NCI-H1436 treated with DMSO at 0.1 percent for 48 hours (cell line): ENCODE data around the gene BACE2.
"Not testable (repeated sequence)": the region's sequence is repeated elsewhere in the genome, so short reads cannot be mapped to it uniquely, and the experiment has no call there.

Source experiments
- DNase-seq: peaks from one replicate; lab custom pipeline; 2025; lab: John Stamatoyannopoulos, UW

BACE2 gene

DNA sequence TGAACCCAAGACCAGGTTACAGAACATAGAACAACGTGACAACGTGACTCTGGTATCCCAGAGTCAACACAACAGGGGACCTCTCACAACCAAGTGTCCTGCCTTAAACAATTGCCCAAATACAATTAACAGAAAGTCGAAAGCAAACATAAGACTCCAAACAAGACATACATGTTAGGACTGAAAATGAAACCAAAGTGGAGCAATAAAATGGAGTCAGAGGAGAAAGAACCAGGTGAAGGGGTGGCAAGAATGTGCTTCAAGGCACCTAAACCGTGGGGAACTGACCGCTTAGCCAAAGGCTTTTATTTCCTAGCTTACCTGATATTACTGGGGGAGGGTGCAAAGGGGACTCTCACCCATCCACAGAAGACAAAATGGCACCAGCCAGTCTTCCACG is 17.8 kb downstream of the BACE2 start:
- no peak for DNase-seq

- no peak for DNase-seq
Observed at GRCh38 chr21:41186755-41187536, 19.0 kb downstream of the BACE2 start.

GRCh38 chr21:41187537-41188025 is 19.6 kb downstream of the BACE2 start:
- no peak for DNase-seq

GRCh38 chr21:41188486-41189149 is 20.7 kb downstream of the BACE2 start:
- no peak for DNase-seq

DNA sequence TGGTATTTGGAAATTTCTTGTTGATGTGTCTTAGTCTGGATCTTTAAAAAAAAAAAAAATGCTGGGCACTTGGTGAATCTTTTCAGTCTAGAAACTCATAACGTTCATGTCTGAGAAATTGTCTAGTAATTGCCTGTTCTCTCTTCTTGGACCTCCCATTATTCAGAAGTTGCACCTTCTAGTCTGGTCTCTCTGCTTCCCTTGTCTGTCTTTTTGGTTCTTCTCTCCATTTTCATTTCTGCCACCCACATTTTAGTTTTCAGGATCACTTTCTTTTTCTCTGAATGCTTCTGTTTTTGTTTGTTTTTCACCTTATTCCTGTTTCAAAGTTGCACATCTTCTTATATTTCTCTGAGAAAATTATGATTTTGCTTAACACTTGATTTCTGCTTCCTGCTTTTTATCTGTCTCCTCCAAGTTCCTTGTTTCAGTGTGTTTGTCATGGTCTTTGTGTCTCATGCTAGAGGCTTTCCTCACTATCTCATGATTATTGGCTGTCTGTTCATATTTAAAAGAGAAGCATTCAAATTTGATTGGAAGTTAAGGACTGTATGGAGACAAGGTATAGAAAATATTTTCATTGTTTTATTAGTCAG is 21.3 kb downstream of the BACE2 start:
- no peak for DNase-seq

- not testable (repeated sequence) for DNase-seq
Observed at GRCh38 chr21:41192552-41192951, 24.6 kb downstream of the BACE2 start.

DNA sequence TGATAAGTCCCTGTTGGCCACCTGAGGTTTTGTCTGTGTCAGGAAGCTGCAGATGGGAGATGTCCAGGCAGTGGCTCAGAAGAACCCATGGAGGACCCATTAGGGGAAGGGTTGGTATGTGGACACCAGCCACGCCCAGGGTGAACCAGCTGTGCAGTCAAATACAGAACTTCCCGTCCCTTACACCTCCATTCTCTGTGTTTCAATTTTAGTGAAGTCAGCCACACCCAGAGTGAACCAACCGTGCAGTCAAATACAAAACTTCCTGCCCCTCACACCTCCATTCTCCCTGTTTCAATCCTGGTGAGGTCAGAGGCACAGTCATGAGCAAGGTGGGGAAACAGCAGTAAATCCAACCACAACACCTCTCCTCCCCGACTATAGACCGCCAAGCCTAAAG is 27.4 kb downstream of the BACE2 start:
- no peak for DNase-seq

DNA sequence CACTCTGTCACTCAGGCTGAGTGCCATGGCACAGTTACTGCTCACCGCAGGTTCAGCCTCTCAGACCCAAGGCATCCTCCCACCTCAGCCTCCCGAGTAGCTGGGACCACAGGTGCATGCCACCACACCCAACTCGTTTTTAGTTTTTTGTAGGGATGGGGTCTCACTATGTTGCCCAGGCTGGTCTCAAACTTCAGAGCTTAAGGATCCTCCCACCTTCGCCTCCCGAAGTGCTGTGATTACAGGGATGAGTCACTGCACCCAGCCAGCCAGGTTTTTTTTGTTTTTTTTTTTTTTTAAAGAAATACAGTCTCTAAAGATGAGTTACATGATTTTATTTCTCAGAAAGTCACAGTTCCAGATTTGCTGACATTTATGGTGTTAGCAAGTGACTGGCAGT is 29.0 kb downstream of the BACE2 start:
- DNase-seq = no peak

- no peak for DNase-seq
Observed at GRCh38 chr21:41197582-41197981, 29.6 kb downstream of the BACE2 start.

DNA sequence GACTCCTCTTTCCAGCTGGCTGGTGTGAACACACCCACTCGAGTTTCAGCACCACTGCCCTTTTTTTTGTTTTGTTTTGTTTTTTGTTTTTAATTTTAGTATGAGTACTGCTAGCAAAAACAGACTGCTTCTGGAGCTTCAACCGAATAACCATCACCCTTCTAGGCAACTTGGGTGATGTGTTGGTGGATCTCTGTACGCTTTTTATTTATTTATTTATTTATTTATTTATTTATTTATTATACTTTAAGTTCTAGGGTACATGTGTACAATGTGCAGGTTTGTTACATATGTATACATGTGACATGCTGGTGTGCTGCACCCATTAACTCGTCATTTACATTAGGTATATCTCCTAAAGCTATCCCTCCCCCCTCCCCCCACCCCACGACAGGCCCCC is 30.7 kb downstream of the BACE2 start:
- DNase-seq = not testable (repeated sequence)

- DNase-seq = no peak
Observed at GRCh38 chr21:41199123-41199522, 31.2 kb downstream of the BACE2 start.

GRCh38 chr21:41199588-41199987 is 31.6 kb downstream of the BACE2 start:
- no peak for DNase-seq

DNA sequence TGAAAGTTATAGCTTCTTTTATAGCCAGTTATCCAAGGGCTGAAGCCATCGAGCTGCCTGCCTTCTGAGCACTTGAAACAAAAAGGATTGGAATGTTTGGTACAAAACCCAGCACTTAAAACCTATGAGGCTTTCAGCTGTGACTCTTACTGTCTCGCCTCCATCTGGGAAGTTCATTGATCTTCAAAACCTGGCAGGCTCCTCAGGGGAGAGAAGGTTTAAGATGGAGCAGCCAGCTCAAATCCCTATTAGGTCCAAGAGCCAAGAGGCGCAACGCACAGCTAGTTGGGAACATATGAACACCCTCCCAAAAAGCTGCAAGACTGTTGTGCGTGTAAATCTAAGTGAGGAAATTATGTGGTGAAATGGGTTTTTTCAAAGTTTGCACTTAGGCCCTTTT is 33.4 kb downstream of the BACE2 start:
- no peak for DNase-seq

DNA sequence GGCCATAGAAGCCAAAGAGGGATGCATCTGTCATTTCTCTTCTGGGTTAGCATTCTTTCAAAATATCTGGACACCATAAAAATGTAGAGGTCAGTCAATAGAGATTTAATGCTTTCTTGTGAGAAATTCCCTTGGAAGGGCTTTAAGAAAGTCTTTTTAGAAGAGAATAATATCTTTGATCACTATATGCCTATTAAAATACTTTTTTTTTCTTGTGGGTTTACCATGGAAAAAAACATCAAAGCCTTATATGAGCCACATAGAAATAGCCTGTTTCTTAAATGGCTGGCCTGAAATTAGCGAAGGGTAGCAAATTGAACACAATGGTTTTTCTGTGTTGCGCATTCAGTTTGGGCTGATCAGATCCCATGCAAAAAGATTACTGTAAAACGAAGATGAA is 36.8 kb downstream of the BACE2 start:
- DNase-seq = no peak

DNA sequence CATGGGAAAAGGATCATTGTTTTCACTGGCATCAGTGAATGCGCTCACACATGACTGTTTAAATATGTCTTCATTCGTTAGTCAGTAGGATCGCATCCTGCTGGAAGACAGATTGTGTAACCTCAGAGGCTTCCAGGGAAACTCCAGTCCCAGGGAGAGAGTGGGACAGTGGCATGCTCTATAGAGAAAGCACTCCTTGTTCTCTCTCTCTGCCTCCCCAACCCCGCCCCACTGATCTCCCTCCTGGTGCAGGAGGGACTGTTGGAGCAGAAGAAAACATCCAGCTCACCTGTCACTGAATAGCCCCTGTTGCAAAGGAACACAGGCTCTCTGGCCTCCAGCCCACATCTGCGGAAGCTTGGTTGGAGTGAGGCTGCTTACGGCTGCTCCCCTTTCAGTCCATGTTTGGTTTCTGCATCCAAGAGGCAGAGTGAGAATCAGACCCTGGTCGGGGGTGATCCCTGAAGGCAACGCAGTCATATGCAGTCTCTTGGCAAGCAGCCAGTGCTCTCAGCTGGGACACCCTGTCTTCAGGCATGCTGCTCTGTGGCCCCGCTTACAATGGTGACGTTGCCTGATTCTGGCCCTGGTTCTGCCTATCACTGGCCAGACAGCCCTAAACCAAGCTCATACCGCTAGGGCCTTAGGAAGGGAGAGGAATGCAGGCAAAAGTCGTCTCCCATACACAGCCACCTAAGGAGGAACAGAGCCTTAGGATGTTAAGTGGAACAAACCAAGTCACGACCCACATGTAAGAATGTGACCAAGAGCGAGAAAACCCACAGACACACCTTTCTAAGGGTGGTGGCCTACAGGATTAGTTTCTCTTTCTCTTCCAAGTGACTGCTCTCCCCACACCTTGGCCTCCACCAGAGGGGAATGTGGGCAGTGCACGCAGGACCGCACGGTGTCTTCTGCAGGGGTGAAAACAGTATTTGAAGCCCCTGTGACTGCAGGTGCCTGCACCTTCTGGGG is 39.7 kb downstream of the BACE2 start:
- DNase-seq = no peak

- no peak for DNase-seq
Observed at GRCh38 chr21:41208376-41208763, 40.4 kb downstream of the BACE2 start.

GRCh38 chr21:41209016-41209619 is 41.2 kb downstream of the BACE2 start:
- DNase-seq = no peak

GRCh38 chr21:41210426-41211059 is 42.6 kb downstream of the BACE2 start:
- DNase-seq = no peak

DNA sequence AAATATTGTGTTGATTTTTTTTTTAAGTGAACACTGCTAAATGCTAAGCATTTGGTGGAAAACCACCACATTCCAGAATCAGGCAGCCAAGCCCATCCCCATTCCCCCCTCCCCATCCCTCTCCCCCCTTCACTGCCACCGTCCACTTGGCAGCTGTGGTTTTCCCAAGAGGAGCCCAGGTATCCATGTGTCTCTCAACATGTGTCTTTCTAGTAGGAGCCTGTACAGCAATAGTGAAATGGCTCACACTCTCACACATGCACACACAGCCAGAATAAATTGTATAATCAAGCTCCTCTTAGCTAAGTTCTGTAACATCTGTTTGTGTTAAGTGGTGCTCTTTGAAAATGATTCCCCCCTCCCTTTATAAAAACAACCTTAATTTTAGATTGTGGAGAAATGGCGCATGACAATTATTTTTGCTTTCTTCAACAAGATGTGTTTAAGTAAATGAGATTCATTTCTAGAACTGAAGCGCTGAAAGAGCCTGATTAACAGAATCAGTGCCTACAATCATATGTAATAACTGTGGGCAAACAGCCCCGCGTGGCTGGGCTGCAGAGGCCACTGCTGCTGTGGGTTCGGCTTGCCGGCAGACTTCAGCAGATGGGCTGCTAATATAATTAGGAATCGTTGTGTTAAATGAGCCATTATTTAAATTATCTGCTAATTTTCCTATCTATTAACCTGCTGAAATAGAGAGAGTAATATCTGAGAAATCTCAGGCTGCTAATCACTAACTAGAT is 43.3 kb downstream of the BACE2 start:
- DNase-seq = no peak

GRCh38 chr21:41213021-41213420 is 45.1 kb downstream of the BACE2 start:
- no peak for DNase-seq
